AG09309 (cell line): ENCODE data around the gene TRAF5.

ENCODE experiments used
- DNase-seq: peaks from one replicate; pipeline ENCODE4 v3.0.0-alpha.2; 2010; ENCODE audit warnings: low read depth
- H3K4me3 ChIP-seq: 2 replicates; pipeline ENCODE4 v1.5.1; 2011; ENCODE audit warnings: mild to moderate bottlenecking, low read depth, low read length, moderate library complexity; ENCODE audit not compliant: control insufficient read depth
- CTCF ChIP-seq: IDR thresholded peaks from 2 replicates; pipeline ENCODE4 v1.5.1; 2011; ENCODE audit warnings: mild to moderate bottlenecking, low read depth, low read length, inconsistent platforms; ENCODE audit not compliant: insufficient read depth, control insufficient read depth; ENCODE audit errors: missing control alignments

The TRAF5 gene

DNA sequence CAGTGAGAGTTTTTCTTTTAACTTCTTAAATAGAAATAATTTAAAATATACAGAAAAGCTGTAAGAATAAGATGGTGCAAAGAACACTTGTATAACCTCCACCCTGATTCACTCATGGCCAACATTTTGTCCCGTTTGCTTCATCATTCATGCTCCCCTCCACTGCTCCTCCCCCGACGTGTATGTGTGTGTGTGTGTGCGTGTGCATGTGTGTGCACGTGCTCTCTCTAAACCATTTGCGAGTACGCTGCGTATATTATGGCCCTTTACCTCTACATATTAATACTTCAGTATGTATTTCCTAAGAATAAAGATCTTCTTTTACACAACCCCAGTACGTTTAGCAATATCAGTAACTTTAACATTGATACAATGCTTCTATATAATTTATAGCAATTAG is 43.0 kb downstream of the TRAF5 start:
- no peak overlapping the region for H3K4me3 ChIP-seq
- no peak for DNase-seq
- no peak for TF ChIP-seq CTCF

DNA sequence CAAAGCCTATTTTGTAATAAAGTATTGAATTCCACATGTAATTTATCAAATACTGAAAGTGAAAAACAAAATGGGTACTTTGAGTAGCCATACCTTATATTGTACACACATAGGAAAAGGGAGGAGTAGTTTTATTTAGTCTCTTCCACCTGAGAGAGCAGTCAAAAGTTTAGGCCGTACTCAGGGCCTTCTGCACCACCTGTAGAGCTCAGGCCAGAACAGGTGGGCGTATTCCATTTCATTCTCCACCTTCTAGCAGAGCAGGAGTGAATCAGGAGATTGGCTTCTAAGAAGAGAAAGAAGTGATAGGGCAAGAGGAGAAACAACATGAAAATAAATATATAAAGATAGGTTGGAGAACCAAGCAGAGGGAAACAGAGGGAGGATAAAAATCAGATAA is 44.0 kb downstream of the TRAF5 start:
- no peak for TF ChIP-seq CTCF
- no peak for DNase-seq
- H3K4me3 ChIP-seq: no peak overlapping the region

DNA sequence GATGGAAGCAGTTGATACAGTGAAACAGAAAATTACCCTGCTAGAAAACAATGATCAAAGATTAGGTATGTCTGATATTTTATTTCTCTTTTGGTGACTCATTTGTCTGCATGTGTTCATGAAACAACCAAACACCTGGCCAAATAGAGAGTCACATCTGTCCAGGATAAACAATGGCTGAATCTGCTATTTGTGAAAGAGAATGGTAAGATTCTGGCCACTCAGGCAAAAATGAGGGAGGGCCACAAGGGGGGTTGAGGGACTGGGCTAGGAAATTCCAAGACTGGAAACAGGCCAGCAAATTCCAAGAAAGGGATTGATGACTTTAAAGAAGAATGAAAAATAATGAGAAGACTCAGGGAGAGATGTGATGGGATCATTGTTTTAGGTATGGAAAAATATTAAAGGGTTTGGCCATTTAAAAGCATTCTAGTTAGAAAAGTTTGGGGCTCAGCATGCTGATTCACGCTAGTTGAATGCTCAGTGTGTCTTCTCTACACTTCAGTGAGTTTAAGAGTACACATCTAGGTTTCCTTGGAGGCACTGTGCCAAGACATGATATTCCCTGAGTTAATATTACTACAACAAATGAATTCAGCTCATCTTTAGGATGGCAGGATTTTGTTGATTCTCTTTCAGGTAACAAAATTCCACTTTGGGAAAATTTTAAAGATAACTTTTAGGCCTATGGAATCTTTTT is 44.9 kb downstream of the TRAF5 start:
- DNase-seq: no peak
- TF ChIP-seq CTCF: no peak
- H3K4me3 ChIP-seq: no peak overlapping the region

DNA sequence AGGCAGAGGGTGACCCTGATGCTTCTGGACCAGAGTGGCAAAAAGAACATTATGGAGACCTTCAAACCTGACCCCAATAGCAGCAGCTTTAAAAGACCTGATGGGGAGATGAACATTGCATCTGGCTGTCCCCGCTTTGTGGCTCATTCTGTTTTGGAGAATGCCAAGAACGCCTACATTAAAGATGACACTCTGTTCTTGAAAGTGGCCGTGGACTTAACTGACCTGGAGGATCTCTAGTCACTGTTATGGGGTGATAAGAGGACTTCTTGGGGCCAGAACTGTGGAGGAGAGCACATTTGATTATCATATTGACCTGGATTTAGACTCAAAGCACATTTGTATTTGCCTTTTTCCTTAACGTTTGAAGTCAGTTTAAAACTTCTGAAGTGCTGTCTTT is 45.8 kb downstream of the TRAF5 start:
- TF ChIP-seq CTCF: no peak
- H3K4me3 ChIP-seq: no peak overlapping the region
- DNase-seq: no peak

- no peak for DNase-seq
- TF ChIP-seq CTCF: no peak
- H3K4me3 ChIP-seq: no peak overlapping the region
Observed at GRCh38 chr1:211375146-211375818, 48.6 kb downstream of the TRAF5 start.

- DNase-seq: no peak
- no peak for TF ChIP-seq CTCF
- no peak overlapping the region for H3K4me3 ChIP-seq
Observed at GRCh38 chr1:211375949-211376348, 49.3 kb downstream of the TRAF5 start.
